Progenitor cell of endocrine pancreas (in vitro differentiated cells): ENCODE data around the gene PTPN20. TPM values are rescaled to one million over a fixed set of nuclear protein-coding genes. Genes with fewer than 3 reads are reported as not detected.
"Not testable (repeated sequence)": the region's sequence is repeated elsewhere in the genome, so short reads cannot be mapped to it uniquely, and the experiment has no call there.

Experiments used
- DNase-seq: peaks from one replicate; pipeline ENCODE4 v3.0.0; 2021; ENCODE audit warnings: low spot score; ENCODE audit not compliant: unreplicated experiment
- H3K27ac Mint-ChIP-seq: 2 replicates; pipeline ENCODE4 v1.8.0; 2021; ENCODE audit warnings: mild to moderate bottlenecking, moderate library complexity, mixed read lengths
- H3K27me3 Mint-ChIP-seq: 2 replicates; pipeline ENCODE4 v1.8.0; 2021; ENCODE audit warnings: mixed read lengths
- H3K36me3 Mint-ChIP-seq: 2 replicates; pipeline ENCODE4 v1.8.0; 2022; ENCODE audit warnings: mixed read lengths; ENCODE audit not compliant: insufficient read depth
- H3K4me1 Mint-ChIP-seq: 2 replicates; pipeline ENCODE4 v1.8.0; 2021; ENCODE audit warnings: low read depth, mixed read lengths
- H3K4me3 Mint-ChIP-seq: 2 replicates; pipeline ENCODE4 v1.8.0; 2021; ENCODE audit warnings: low read depth, mild to moderate bottlenecking, moderate library complexity, mixed read lengths
- H3K9me3 Mint-ChIP-seq: 2 replicates; pipeline ENCODE4 v1.8.0; 2021; ENCODE audit warnings: low read depth, mixed read lengths
- long read RNA-seq: library from polyadenylated mRNA; unstranded; transcript quantifications from one replicate; pipeline ENCODE4 v2.0.0, GENCODE V29; 2020
- total RNA-seq: library from RNA; stranded (reverse); gene quantifications from 2 replicates; pipeline ENCODE4 v1.2.1, GENCODE V29; 2021
- TF ChIP-seq, protein P1 (sequence below): fragments of 200-600 bp; sonication (generic); IDR thresholded peaks from one replicate; pipeline ENCODE4 v1.5.0; 2021; ENCODE audit warnings: antibody characterized with exemption, mild to moderate bottlenecking; ENCODE audit not compliant: unreplicated experiment

Gene PTPN20, protein sequence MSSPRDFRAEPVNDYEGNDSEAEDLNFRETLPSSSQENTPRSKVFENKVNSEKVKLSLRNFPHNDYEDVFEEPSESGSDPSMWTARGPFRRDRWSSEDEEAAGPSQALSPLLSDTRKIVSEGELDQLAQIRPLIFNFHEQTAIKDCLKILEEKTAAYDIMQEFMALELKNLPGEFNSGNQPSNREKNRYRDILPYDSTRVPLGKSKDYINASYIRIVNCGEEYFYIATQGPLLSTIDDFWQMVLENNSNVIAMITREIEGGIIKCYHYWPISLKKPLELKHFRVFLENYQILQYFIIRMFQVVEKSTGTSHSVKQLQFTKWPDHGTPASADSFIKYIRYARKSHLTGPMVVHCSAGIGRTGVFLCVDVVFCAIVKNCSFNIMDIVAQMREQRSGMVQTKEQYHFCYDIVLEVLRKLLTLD
- 0.55 TPM in 1 of 2 replicates, not detected in the other for total RNA-seq
- long read RNA-seq, partial matches to known transcripts, result 0 of 1 reads
- long read RNA-seq, other reads (novel, unspliced or antisense), result 0 of 1 reads

DNA sequence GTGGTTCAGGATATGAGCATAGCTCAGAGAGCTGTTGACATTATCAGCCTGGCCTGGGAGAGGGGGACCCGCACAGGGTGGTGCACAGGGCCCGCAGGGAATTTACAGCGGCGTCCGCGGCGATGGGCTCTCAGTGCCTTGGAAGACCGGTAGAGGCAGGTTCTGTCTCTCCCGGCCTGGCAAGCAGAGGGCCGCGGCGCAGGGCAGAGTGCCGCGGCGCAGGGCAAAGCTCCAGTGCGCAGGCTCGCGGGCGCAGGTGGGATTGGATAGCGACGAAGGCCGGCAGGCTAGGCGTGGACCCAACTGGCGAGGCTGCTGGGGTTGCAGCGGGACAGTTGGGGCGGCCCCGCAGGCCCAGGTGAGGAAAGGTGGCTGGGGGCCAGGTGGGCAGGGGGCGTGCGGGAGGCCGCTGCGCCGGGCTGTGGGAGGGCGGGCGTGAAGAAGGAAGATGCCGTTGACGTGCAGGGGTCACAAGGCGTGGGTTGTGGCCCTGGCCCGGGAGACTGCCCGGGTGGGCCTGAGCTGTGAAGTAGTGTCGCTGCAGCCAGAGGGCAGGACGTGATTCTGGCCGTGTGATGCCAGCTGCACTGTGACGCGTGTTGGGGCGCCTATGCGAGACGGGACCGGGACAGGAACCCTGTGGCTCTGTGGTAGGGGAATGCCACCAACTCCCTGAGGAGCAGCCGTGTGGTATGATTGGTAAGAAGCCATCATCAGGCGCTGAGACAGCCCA is at the start of gene PTPN20:
Gene PTPN20 (plus strand): TSS at position 285 of the 733 bp plus-strand sequence. CDS start 21,072 bp downstream, outside the sequence.
- H3K4me3 Mint-ChIP-seq, H3K9me3 Mint-ChIP-seq, DNase-seq, H3K4me1 Mint-ChIP-seq, H3K36me3 Mint-ChIP-seq, H3K27ac Mint-ChIP-seq, H3K27me3 Mint-ChIP-seq: not testable (repeated sequence)

DNA sequence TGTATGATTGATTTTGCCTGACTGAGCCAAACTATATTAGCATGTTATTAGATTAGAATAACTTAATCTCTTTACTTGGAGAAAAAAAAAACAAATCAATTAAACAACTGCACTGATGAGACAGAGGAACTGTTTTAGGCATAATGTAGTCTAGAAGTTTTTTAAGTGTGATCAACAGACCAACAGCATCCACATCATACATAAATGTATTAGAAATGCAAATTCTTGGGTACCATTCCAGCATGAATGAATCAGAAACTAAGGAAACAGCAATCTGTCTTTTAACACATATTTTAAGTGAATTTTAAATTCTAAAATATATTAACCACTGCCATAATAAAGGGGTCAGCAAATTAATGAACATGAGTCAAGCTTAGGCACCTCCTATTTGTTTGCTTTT is 41.5 kb upstream of the PTPN20 start:
- H3K4me1 Mint-ChIP-seq, H3K27me3 Mint-ChIP-seq, H3K36me3 Mint-ChIP-seq, H3K9me3 Mint-ChIP-seq, DNase-seq, H3K27ac Mint-ChIP-seq, H3K4me3 Mint-ChIP-seq: not testable (repeated sequence)

DNA sequence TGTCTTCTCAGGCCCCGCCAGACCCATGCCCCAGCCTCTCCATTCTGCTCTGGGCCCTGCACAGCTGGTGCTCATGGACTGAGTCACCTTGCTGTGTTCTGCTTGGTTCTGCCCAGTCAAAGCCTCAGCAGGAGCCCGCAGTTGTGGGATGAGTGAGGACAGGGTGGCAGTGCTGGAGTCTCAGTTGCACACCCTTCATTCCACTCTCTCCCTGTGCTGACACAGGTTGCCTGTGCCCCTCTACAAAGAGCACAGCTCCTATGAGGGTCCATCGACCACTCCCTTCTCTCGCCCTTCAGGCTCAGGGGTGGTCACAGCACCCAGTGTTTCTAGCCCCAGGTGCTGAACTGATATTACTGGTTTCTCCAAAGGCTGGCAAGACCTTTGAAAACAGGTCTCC is 39.6 kb upstream of the PTPN20 start:
- not testable (repeated sequence) for H3K4me1 Mint-ChIP-seq, H3K27ac Mint-ChIP-seq, H3K36me3 Mint-ChIP-seq, DNase-seq, H3K9me3 Mint-ChIP-seq, H3K4me3 Mint-ChIP-seq, H3K27me3 Mint-ChIP-seq

DNA sequence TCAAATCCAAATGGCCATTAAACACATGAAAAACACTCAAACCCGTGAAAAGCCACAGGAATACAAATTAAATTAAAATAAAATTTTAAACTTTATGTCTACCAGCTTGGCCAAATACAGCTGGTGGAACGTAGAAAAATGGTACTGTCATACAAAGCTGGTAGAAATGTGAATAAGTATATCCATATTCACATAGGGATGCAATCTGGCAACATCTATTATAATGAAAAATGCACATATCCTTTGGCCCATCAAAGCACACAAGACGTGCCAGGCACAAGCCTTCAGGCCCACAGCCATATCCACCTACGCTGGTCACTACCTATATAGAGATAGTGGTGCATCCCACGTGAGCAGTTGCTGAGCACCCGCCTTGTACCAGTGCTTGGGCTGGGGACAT is 35.9 kb upstream of the PTPN20 start:
- not testable (repeated sequence) for H3K9me3 Mint-ChIP-seq, DNase-seq, H3K36me3 Mint-ChIP-seq, H3K27ac Mint-ChIP-seq, H3K4me3 Mint-ChIP-seq, H3K27me3 Mint-ChIP-seq, H3K4me1 Mint-ChIP-seq

DNA sequence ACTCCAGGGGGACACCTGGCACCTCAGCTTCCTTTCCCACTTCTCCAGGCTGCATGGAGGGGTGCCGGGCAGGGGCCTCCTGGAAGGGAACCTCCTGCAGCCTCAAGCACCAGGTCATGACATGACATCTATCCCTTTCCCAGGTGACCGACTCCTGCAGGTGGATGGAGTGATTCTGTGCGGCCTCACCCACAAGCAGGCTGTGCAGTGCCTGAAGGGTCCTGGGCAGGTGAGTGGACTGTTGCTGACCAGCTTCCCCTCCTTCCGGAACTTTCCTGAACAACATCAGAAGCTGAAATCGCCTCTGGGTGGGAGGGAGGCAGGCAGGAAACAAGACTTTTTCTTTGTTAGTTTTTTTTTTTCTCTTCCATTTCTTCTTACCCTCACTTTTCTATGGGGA is 34.5 kb upstream of the PTPN20 start:
- not testable (repeated sequence) for DNase-seq, H3K27me3 Mint-ChIP-seq, H3K27ac Mint-ChIP-seq, H3K36me3 Mint-ChIP-seq, H3K4me3 Mint-ChIP-seq, H3K4me1 Mint-ChIP-seq, H3K9me3 Mint-ChIP-seq

DNA sequence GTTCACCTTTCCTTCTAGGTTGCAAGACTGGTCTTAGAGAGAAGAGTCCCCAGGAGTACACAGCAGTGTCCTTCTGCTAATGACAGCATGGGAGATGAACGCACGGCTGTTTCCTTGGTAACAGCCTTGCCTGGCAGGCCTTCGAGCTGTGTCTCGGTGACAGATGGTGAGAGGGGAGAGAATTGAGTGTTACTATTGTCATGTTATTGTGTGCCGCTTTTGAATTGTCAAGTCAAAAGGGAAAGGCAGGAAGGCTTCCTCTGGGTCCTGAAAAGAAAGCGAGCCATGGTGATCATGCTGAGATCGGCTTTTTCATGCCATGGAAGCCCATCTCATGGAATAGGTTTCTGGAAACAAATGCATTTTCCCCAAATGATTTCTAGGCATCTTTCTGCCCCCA is 32.5 kb upstream of the PTPN20 start:
- not testable (repeated sequence) for H3K4me1 Mint-ChIP-seq, H3K27ac Mint-ChIP-seq, H3K9me3 Mint-ChIP-seq, H3K36me3 Mint-ChIP-seq, H3K4me3 Mint-ChIP-seq, H3K27me3 Mint-ChIP-seq, DNase-seq

DNA sequence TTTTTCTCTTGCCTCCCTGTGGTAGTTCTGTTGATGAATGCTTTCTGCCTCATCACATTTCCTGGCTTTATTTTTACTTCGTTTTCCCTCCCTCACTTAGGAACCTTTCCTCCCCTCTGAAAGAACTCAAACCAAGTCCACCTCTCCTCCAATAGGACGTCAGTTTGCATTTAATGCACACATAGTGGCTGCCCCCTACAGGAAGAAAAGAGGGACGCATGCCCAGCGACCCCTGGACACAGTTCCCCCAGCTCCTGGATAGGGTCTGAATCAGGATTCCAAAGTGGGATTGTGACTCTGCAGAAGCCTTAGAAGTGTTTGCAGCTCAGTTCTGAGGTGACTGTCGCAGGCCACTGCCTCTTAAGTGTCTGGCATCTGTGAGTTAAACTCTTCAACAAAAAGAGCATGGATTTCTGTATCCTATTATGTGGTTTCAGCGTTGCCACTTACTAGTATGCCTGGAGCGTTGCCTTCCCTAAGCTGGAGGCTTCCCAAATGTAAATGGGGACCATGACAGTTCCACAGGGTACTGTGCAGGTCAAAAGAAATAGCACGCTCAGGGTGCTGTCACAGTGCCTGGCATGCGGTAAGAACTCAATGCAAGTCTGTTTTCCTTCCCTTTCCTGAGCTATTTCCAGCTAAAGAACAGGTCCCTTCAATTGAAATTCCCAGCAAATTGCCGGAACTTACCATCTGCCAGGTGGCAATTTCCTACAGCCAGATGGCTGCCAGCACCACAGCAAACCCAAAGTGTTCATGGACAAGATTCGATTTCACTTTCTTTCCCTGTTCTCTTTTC is 20.2 kb upstream of the PTPN20 start:
- DNase-seq, H3K36me3 Mint-ChIP-seq, H3K9me3 Mint-ChIP-seq, H3K27me3 Mint-ChIP-seq, H3K27ac Mint-ChIP-seq, H3K4me3 Mint-ChIP-seq, H3K4me1 Mint-ChIP-seq: not testable (repeated sequence)
- TF ChIP-seq, protein P1, sequence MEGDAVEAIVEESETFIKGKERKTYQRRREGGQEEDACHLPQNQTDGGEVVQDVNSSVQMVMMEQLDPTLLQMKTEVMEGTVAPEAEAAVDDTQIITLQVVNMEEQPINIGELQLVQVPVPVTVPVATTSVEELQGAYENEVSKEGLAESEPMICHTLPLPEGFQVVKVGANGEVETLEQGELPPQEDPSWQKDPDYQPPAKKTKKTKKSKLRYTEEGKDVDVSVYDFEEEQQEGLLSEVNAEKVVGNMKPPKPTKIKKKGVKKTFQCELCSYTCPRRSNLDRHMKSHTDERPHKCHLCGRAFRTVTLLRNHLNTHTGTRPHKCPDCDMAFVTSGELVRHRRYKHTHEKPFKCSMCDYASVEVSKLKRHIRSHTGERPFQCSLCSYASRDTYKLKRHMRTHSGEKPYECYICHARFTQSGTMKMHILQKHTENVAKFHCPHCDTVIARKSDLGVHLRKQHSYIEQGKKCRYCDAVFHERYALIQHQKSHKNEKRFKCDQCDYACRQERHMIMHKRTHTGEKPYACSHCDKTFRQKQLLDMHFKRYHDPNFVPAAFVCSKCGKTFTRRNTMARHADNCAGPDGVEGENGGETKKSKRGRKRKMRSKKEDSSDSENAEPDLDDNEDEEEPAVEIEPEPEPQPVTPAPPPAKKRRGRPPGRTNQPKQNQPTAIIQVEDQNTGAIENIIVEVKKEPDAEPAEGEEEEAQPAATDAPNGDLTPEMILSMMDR, result peak; percentile 29

DNA sequence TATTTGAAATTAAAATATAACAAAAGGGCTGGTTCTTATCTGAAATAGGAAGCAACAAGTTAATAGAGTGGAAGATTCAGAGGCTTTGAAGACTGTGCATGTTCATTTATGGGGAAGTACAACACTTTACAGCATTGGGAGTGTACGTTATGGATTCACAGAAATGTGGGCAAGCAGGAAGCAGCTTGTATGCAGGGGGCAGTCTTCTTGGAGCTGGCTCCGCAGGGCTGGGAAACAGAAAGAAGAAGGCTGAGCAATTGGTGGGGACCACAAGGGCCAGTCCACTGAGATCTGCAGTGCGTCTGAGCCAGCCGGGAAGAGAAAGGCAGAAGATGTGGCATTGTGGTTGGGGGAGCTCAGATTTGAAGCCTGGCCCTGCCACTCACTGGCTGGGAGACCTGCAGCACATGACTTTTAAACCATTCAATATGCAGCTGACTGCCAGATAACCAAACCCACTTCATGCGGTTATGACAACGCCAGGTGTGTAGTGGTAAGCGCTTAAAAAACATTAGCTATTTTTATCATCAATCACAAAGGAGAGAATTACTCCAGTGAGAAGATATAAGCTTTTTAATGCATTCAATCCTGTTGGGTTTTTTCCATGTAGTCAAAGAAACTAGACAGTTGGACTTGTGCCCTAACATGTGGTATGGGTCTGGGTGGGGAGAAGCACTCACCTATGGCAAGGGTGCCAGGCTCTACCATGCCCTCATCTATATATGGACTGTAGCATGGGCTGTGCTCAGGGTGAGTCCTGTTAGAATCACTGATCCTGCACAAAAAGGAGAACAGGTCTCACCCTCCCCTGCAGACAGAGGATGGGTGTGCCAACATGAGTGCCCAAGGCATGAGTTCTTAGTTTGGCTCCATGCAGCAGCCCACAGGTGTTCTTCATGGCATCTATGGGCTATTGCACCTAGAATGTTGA is 14.2 kb upstream of the PTPN20 start:
- not testable (repeated sequence) for H3K27me3 Mint-ChIP-seq, H3K36me3 Mint-ChIP-seq, H3K9me3 Mint-ChIP-seq, H3K4me1 Mint-ChIP-seq, H3K27ac Mint-ChIP-seq, H3K4me3 Mint-ChIP-seq, DNase-seq

DNA sequence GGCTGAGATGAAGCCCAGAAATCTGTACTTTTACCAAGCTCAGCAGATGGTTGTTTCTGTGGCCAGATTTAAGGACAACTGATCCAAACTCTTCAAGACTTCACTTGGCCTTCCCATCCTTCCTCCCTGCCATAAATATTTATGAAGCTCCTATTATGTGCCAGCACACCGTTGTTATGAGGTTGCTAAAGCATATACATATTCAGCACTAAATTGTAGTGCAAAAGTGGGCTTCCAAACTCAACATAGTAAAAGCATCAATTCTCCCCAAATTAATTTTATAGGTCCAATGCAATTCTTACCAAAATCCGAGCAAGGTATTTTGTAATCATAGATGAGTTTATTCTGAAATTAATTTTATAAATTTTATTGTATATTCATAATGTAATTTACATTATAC is 10.0 kb upstream of the PTPN20 start:
- not testable (repeated sequence) for H3K4me3 Mint-ChIP-seq, H3K27me3 Mint-ChIP-seq, DNase-seq, H3K27ac Mint-ChIP-seq, H3K4me1 Mint-ChIP-seq, H3K9me3 Mint-ChIP-seq, H3K36me3 Mint-ChIP-seq

DNA sequence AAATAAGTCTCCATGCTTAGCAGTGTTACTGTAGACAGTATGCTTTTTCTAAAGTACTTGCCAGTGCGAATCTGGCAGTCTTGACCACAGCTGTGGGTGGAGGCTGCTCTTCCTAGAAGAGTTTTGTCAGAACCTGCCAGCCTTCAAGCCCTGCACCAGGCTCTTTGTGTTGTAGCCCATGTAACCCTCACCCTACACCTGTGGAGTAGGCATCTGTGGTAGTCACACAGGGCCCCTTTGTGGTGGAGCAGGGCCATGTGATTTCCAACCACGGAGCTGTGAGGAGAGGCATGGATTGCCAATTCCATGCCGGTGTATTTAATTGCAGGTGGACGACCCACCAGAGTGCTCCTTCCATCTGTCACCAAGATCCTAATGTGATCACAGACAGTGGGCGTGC is 7.4 kb upstream of the PTPN20 start:
- H3K4me1 Mint-ChIP-seq, H3K36me3 Mint-ChIP-seq, H3K4me3 Mint-ChIP-seq, DNase-seq, H3K9me3 Mint-ChIP-seq, H3K27ac Mint-ChIP-seq, H3K27me3 Mint-ChIP-seq: not testable (repeated sequence)

DNA sequence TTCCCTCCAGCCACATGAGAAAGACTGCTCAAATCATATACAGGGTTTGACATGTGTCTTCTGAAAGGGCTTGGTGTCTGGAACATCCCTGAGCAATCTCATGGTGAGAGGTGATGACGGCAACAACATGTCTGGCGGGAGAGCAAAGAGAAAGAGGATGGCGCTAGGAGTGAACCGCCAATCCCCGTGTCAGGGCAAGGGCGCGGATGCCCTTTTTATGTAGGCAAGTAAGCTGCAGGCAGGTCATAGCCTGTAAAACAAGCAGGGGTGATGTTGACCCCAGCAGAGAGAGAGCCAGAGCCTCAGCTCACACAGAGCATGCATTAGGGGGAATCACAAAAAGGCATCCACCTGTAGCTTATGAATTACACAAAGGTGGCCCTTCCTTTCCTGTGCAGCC is 4.9 kb upstream of the PTPN20 start:
- DNase-seq, H3K4me1 Mint-ChIP-seq, H3K4me3 Mint-ChIP-seq, H3K36me3 Mint-ChIP-seq, H3K9me3 Mint-ChIP-seq, H3K27ac Mint-ChIP-seq, H3K27me3 Mint-ChIP-seq: not testable (repeated sequence)
